GM12891 (cell line): ENCODE measurements around the gene LNX2.

Experiments
- DNase-seq: peaks from one replicate; pipeline ENCODE4 v3.0.0; 2011; ENCODE audit warnings: low spot score; ENCODE audit not compliant: insufficient read length
- FAIRE-seq: peaks from 2 replicates; lab custom pipeline; 2011; peaks lifted over from hg19 to GRCh38; lab: Jason Lieb, UNC
- PAX5 ChIP-seq: IDR thresholded peaks from 2 replicates; pipeline ENCODE4 v1.6.1; 2011; ENCODE audit warnings: low read length, moderate library complexity, mild to moderate bottlenecking; ENCODE audit not compliant: insufficient read depth, severe bottlenecking
- POLR2A ChIP-seq: IDR thresholded peaks from 2 replicates; pipeline ENCODE4 v1.6.1; 2011; ENCODE audit warnings: low read depth, low read length, control low read depth
- POLR2AphosphoS5 ChIP-seq: IDR thresholded peaks from 2 replicates; pipeline ENCODE4 v1.6.1; 2011; ENCODE audit warnings: low read depth, low read length, control low read depth
- POU2F2 ChIP-seq: IDR thresholded peaks from 2 replicates; pipeline ENCODE4 v1.6.1; 2011; ENCODE audit warnings: low read depth, mild to moderate bottlenecking, control low read depth, low read length, moderate library complexity
- SPI1 ChIP-seq: IDR thresholded peaks from 2 replicates; pipeline ENCODE4 v1.6.1; 2011; ENCODE audit warnings: low read depth, low read length, control low read depth
- TAF1 ChIP-seq: IDR thresholded peaks from 2 replicates; pipeline ENCODE4 v1.6.1; 2011; ENCODE audit warnings: low read depth, low read length, control low read depth

Gene LNX2

GRCh38 chr13:27551562-27551961, 68.8 kb downstream of the LNX2 start:
- no peak for FAIRE-seq
- no peak for TF ChIP-seq POLR2A
- TF ChIP-seq POLR2AphosphoS5, result no peak
- no peak for TF ChIP-seq POU2F2
- no peak for TF ChIP-seq TAF1
- no peak for TF ChIP-seq SPI1
- TF ChIP-seq PAX5, result no peak

GRCh38 chr13:27549406-27549981, 70.8 kb downstream of the LNX2 start:
- FAIRE-seq (no peak), DNase-seq (no peak)
- TF ChIP-seq POLR2A (no peak), POU2F2 (no peak), POLR2AphosphoS5 (no peak), TAF1 (no peak), SPI1 (no peak), PAX5 (no peak)

More at GRCh38 chr13:27551562-27551961, 68.8 kb downstream of the LNX2 start:
- DNase-seq, result no peak

- DNase-seq, result no peak
- no peak for TF ChIP-seq POLR2A
- no peak for TF ChIP-seq PAX5
- no peak for TF ChIP-seq TAF1
- no peak for FAIRE-seq
Measured at GRCh38 chr13:27542220-27542619, 78.1 kb downstream of the LNX2 start.

GRCh38 chr13:27541386-27541785, 78.9 kb downstream of the LNX2 start:
- TF ChIP-seq SPI1, result no peak
- TF ChIP-seq POLR2A, result no peak
- no peak for TF ChIP-seq POLR2AphosphoS5
- no peak for TF ChIP-seq POU2F2
- no peak for TF ChIP-seq TAF1
- no peak for TF ChIP-seq PAX5
- no peak for DNase-seq
- no peak for FAIRE-seq

GRCh38 chr13:27536361-27537101, 83.8 kb downstream of the LNX2 start:
- FAIRE-seq (no peak), DNase-seq (no peak)
- TF ChIP-seq PAX5 (no peak), SPI1 (no peak), TAF1 (no peak), POU2F2 (no peak), POLR2A (no peak), POLR2AphosphoS5 (no peak)

GRCh38 chr13:27535546-27535945, 84.8 kb downstream of the LNX2 start:
- DNase-seq (no peak), FAIRE-seq (peak; percentile 41)
- TF ChIP-seq POLR2AphosphoS5, result no peak
- TF ChIP-seq POLR2A, result no peak
- TF ChIP-seq TAF1, result no peak
- TF ChIP-seq SPI1, result no peak
- TF ChIP-seq POU2F2, result no peak
- TF ChIP-seq PAX5, result no peak

GRCh38 chr13:27534981-27535380, 85.3 kb downstream of the LNX2 start:
- no peak for FAIRE-seq
- TF ChIP-seq SPI1, result no peak
- no peak for DNase-seq

- TF ChIP-seq PAX5, result no peak
- TF ChIP-seq POLR2A, result no peak
- no peak for TF ChIP-seq POLR2AphosphoS5
- TF ChIP-seq TAF1, result no peak
- no peak for TF ChIP-seq POU2F2
- TF ChIP-seq SPI1, result no peak
- FAIRE-seq (no peak), DNase-seq (no peak)
Measured at GRCh38 chr13:27534108-27534980, 86.0 kb downstream of the LNX2 start.

- peak; percentile 22 for DNase-seq
- FAIRE-seq, result peak; percentile 93
- TF ChIP-seq SPI1 (no peak), POLR2A (no peak), PAX5 (no peak), POU2F2 (no peak), TAF1 (no peak), POLR2AphosphoS5 (no peak)
Measured at GRCh38 chr13:27533155-27533643, 87.1 kb downstream of the LNX2 start.

GRCh38 chr13:27528908-27529307, 91.4 kb downstream of the LNX2 start:
- no peak for FAIRE-seq
- DNase-seq, result no peak
- TF ChIP-seq TAF1 (no peak), SPI1 (no peak), POLR2A (no peak), POU2F2 (no peak), PAX5 (no peak), POLR2AphosphoS5 (no peak)
